ENCODE measurements around the gene TTLL5. TPM values are rescaled to one million over a fixed set of nuclear protein-coding genes. Genes with fewer than 3 reads are reported as not detected.

The TTLL5 gene
- total and polyA plus RNA-seq, 2 of the 4 experiments (the other 2 are of a cell fraction) = 11.9 to 16.7 TPM

DNA sequence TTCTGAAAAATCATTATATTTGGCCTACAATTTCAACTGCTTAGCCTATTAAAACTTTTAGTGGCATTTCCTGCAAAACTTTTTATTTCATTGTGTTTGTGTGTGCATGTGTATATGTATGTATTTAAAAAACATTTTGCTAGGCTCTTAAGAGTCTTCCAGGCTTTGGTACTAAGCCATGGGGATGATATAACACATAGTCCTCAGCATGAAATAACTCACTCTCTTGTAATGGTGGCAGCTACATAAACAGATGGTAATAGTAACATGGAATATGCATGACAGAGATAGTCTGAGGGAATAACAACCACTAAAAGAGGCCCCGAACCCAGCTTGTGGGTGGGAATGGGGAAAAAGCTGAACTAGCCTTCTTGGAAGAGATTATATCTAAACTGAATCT is 141.4 kb downstream of the TTLL5 start:
- dilution Hi-C loops (cut with HindIII; ENCODE audit: low sequenced_read_pairs, unreplicated experiment) (no loop called here), intact Hi-C loops (cut with micrococcal nuclease) (no loop called here), in situ Hi-C loops (cut with MboI; ENCODE audit: low sequenced_read_pairs) (no loop called here)
- Histone ChIP-seq H2AK5ac (ENCODE audit: low read depth, low read length) (no peak overlapping the region), H3K27me3 (ENCODE audit: control insufficient read depth, insufficient read depth, low read length) (no peaks in the 10 kb centered on the region), H2BK5ac (ENCODE audit: low read depth, low read length, poor library complexity, severe bottlenecking) (no peak overlapping the region), H3K56ac (ENCODE audit: extremely low read depth, insufficient read depth, low read length) (no peak overlapping the region), H4K91ac (ENCODE audit: insufficient read depth, low read depth, low read length) (no peak overlapping the region), H3K79me1 (ENCODE audit: low read depth in 1 of 2, low read length in 2 of 2) (0 out of 4 replicates have a peak, but pooled peaks cover 0 to 4% of the 10 kb centered on the region in 2 experiments), H3K4me1 (ENCODE audit: control insufficient read depth, insufficient read depth, low read length) (no peaks in the 10 kb centered on the region), H2BK20ac (ENCODE audit: low read depth, low read length) (no peak overlapping the region), H3K9ac (ENCODE audit: low read depth, low read length) (no peak overlapping the region), H2BK15ac (ENCODE audit: low read depth, low read length) (no peak overlapping the region), H3K14ac (replicated peaks; ENCODE audit: low read depth, low read length) (no peak overlapping the region), H3K4me2 (ENCODE audit: low read depth, low read length) (no peak overlapping the region), H3K18ac (ENCODE audit: low read depth, low read length) (no peak overlapping the region), H3K23ac (ENCODE audit: low read depth, low read length) (no peak overlapping the region), H2AFZ (replicated peaks; ENCODE audit: low read length, poor library complexity) (no peak overlapping the region), H4K20me1 (ENCODE audit: insufficient read depth, low read length) (no peaks in the 10 kb centered on the region), H3K36me3 (ENCODE audit: control insufficient read depth, insufficient read depth, low read length) (peaks cover 2% of the 10 kb centered on the region; the same call in 1 of the 2 replicates), H3K4ac (ENCODE audit: low read depth, low read length) (no peak overlapping the region), H3K27ac (ENCODE audit: insufficient read depth, low read length) (no peak overlapping the region), H4K5ac (ENCODE audit: low read depth, low read length) (no peak overlapping the region), H3K9me1 (ENCODE audit: insufficient read depth, low read length) (no peaks in the 10 kb centered on the region), H3K9me3 (ENCODE audit: control insufficient read depth, insufficient read depth, low read length) (no peaks in the 10 kb centered on the region), H3K4me3 (ENCODE audit: insufficient read depth, low read depth, low read length) (no peak overlapping the region), H2AK9ac (replicated peaks; ENCODE audit: low read depth, low read length, poor library complexity) (no peak overlapping the region), H4K8ac (ENCODE audit: low read depth in 2 of 2, low read length in 2 of 2) (no peak overlapping the region), H2BK120ac (ENCODE audit: low read depth, low read length) (no peak overlapping the region)
- WGBS, 2 experiments (ENCODE audit: extremely low coverage in 2 of 2, insufficient read length in 1 of 2) = no CpG with 5 or more reads among the region's 1 CpG
- ChIA-PET POLR2A (ENCODE audit: unreplicated experiment) (no interaction called here), CTCF (interaction anchor here (1.0 to 1.4 kb wide), 3 partner anchors 8 to 93 kb away, joined by 3 to 5 read pairs (median 4); no protein-coding TSS in a partner anchor)
- BruUV-seq (replicated peaks) = no TSS peak
- no peak for DNase-seq
- no peak for ATAC-seq (ENCODE audit: low read depth)
- TF ChIP-seq CHD1 (IDR thresholded peaks at IDR 0.05; ENCODE audit: low read depth, low read length) (no peak), RFX5 (IDR thresholded peaks at IDR 0.05; ENCODE audit: low read depth, low read length) (no peak), BHLHE40 (IDR thresholded peaks at IDR 0.05; ENCODE audit: low read depth, low read length) (no peak), POLR2A (IDR thresholded peaks at IDR 0.05; ENCODE audit: low read depth, low read length) (no peak), MAZ (IDR thresholded peaks at IDR 0.05; ENCODE audit: borderline replicate concordance, low read depth, low read length) (no peak), RCOR1 (IDR thresholded peaks at IDR 0.05; ENCODE audit: insufficient replicate concordance, low read length) (no peak), CEBPB (IDR thresholded peaks at IDR 0.05; ENCODE audit: low read depth, low read length) (no peak), FOS (IDR thresholded peaks at IDR 0.05; ENCODE audit: low read depth, low read length) (no peak), RAD21 (IDR thresholded peaks at IDR 0.05; ENCODE audit: low read length) (no peak), MXI1 (IDR thresholded peaks at IDR 0.05; ENCODE audit: borderline replicate concordance, low read depth, low read length) (no peak)
- TF ChIP-seq, protein P1, sequence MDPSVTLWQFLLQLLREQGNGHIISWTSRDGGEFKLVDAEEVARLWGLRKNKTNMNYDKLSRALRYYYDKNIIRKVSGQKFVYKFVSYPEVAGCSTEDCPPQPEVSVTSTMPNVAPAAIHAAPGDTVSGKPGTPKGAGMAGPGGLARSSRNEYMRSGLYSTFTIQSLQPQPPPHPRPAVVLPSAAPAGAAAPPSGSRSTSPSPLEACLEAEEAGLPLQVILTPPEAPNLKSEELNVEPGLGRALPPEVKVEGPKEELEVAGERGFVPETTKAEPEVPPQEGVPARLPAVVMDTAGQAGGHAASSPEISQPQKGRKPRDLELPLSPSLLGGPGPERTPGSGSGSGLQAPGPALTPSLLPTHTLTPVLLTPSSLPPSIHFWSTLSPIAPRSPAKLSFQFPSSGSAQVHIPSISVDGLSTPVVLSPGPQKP (IDR thresholded peaks at IDR 0.05; ENCODE audit: borderline replicate concordance, low read depth, low read length) = no peak
- TF ChIP-seq, protein P2, sequence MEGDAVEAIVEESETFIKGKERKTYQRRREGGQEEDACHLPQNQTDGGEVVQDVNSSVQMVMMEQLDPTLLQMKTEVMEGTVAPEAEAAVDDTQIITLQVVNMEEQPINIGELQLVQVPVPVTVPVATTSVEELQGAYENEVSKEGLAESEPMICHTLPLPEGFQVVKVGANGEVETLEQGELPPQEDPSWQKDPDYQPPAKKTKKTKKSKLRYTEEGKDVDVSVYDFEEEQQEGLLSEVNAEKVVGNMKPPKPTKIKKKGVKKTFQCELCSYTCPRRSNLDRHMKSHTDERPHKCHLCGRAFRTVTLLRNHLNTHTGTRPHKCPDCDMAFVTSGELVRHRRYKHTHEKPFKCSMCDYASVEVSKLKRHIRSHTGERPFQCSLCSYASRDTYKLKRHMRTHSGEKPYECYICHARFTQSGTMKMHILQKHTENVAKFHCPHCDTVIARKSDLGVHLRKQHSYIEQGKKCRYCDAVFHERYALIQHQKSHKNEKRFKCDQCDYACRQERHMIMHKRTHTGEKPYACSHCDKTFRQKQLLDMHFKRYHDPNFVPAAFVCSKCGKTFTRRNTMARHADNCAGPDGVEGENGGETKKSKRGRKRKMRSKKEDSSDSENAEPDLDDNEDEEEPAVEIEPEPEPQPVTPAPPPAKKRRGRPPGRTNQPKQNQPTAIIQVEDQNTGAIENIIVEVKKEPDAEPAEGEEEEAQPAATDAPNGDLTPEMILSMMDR (conservative IDR thresholded peaks at IDR 0.05; ENCODE audit: low read depth, low read length) = no peak
